Panc1 (cell line): ENCODE data around the gene IL17RB.

Experiments used
- CTCF ChIP-seq: fragments of 450-650 bp; IDR thresholded peaks from 2 replicates; pipeline ENCODE4 v1.5.1; 2017; ENCODE audit warnings: mild to moderate bottlenecking
- REST ChIP-seq, 2 experiments: IDR thresholded peaks; 2 replicates each; pipeline ENCODE4 v1.6.1; 2011 to 2012; ENCODE audit warnings: low read depth in 2 of 2, control low read depth in 1 of 2, low read length in 1 of 2, mild to moderate bottlenecking in 1 of 2, moderate library complexity in 1 of 2; ENCODE audit not compliant: insufficient read depth in 1 of 2
- SIN3A ChIP-seq: IDR thresholded peaks from 2 replicates; pipeline ENCODE4 v1.6.1; 2012; ENCODE audit warnings: low read depth, mild to moderate bottlenecking, low read length, moderate library complexity, borderline replicate concordance; ENCODE audit not compliant: insufficient read depth

GRCh38 chr3:53899750-53900149 is 53.4 kb downstream of the IL17RB start:
- TF ChIP-seq CTCF (no peak), REST (IDR thresholded peaks at IDR 0.05; ENCODE audit: insufficient read depth in 1 of 2, low read depth in 2 of 2, low read length in 1 of 2) (no peak), SIN3A (no peak)
